ENCODE data around the gene PC.

DNA sequence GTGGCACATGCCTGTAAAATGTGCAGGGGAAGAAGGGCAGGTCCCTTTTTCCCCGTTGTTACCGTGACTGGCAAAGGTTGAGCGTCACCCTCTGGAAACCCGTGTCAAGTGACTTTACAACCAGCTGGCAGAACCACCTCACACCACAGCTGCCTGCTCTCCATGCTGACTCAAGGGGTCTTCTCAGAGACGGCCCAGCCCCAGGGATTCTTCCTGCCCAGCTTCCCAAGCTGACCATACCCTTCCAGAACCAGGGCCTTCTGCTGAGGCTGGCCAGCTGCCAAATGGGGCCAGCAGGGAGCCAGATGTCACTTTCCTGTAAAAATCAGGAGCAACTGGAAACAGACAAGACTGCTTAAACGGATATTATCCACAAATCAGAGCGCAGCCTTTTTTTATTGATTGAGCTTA lies 6.3 kb downstream of the PC start:
- TF ChIP-seq POLR2A (IDR thresholded peaks at IDR 0.05; ENCODE audit: low read depth, low read length): no peak
- no peak for TF ChIP-seq POLR2AphosphoS5 (IDR thresholded peaks at IDR 0.05; ENCODE audit: low read depth, low read length)
- TF ChIP-seq SPI1 (IDR thresholded peaks at IDR 0.05; ENCODE audit: low read depth, low read length): no peak

Data from GM12891 (cell line).